GM19372 (cell line): ENCODE results near the gene SLC31A1.
"Not testable (repeated sequence)": the region's sequence is repeated elsewhere in the genome, so short reads cannot be mapped to it uniquely, and the experiment has no call there.

Experiments used
- ATAC-seq: cut with Tn5 transposase; IDR thresholded peaks from one replicate; pipeline ENCODE4 v1.9.1; 2021; ENCODE audit warnings: mild to moderate bottlenecking, low read depth, moderate library complexity; ENCODE audit not compliant: unreplicated experiment

The SLC31A1 gene

DNA sequence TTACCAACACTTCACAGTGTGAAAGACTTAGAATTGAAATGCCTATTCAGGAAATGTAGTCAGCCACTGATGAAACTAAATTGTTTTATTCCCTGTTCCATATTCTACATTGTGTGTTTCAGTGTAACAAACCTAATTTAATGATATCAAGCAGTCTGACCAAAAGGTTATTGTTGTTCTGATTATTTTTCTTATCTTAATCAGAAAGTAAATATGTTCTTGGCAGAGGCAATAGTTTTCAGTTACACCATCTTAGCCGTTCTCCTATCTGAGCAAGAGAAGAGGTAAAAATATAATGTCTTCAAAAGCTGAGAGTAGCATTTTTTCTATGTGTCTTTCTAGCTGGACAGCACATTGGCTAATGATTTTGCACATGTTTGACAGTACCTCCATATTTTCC, 36.9 kb downstream of the SLC31A1 start:
- ATAC-seq = no peak

DNA sequence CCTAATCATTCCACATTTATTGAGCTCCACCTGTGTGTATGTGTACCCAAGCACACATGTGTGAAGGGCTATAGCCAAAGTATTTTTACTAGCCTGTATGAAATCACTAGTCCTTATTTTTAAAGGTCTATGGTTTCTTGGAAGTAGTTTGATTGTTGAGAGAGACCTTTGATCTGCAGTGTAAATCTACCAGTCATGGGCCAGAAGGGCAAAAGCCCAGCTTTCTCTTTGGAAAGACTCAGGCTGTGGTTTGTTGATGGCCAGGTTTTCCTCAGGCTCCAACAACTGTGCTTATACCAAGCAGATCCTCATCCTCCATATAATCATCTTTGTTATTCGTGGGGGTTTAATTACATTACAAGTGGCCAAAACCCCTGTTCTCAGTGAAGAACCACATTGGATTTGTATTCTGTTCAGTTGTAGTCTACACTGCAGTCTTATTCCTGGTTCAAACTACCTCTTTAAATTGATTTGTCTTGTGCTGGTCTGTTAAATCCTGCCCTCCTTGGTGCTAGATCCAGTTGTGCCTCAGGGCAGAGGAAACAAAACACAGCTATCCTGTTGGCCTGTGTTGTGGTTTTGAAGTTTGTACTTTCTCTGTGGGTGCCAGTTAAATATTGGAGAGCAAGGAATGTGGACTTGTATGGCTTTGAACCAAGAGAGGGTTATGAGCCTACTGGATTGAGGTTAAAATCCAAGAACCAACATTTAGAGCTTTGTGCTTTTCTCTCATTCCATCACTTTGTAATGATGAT, 40.8 kb downstream of the SLC31A1 start:
- ATAC-seq = no peak

- ATAC-seq = no peak
These were observed 44.8 kb downstream of the SLC31A1 start for GRCh38 chr9:113266174-113266573.

DNA sequence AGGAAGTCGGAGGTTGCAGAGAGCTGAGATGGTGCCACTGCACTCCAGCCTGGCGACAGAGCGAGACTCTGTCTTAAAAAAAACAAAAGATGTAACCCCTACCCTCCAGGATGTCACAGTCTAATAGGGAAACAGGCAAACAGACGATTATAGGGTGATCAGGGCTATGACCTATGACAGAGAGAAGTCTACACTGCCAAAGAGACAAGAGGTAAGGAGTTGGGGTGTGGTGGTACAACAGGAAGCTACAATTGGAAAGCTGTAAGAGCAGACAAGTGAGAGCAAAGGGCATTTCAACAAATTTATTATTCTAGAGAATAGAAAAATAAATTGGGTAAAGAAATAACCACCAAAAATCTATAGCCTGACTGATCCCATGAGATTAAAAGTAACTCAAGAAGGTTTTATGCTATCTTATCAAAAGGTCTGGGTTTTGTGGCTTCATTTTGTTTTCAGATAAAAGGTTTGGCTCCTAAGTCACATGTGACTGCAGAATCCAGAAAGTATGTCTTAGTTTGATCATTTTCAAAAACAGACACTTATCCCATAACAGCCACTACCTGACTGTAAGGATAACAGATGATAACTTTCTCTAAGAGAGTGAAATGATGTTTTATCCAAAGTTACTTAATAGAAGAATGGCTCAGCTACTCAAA, 46.7 kb downstream of the SLC31A1 start:
- ATAC-seq = no peak

GRCh38 chr9:113269355-113269754, 48.0 kb downstream of the SLC31A1 start:
- ATAC-seq = no peak

DNA sequence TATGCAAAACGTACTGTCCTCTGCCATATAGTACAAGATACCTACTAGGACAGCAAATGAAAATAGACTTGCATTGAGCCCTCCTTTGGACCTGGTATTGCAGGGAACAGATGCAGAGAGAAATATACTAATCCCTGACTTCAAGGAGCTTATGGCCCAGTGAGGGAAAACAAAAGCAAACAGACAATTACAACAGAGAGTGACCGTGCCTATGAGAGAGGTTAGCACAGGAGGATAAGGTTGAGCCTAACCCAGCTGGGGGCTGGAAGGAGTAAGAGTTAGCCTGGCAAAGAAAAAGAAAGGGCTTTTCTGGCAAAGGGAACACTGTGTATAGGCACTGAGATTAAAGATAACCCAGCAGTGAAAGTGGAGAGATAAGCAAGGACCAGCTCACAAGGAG, 48.5 kb downstream of the SLC31A1 start:
- no peak for ATAC-seq

- peak; percentile 3 for ATAC-seq
These were observed 53.3 kb downstream of the SLC31A1 start for GRCh38 chr9:113274474-113275156.

GRCh38 chr9:113275157-113276131, 54.1 kb downstream of the SLC31A1 start, which contains the start of the genes CDC26 and PRPF4:
Gene CDC26, minus strand, starts transcription at chr9:113275572. Its CDS starts 3,065 bp downstream, at chr9:113272507.
Gene PRPF4, plus strand, starts transcription at chr9:113275658. Its CDS starts 86 bp downstream, at chr9:113275744.
- ATAC-seq = peak; percentile 98

DNA sequence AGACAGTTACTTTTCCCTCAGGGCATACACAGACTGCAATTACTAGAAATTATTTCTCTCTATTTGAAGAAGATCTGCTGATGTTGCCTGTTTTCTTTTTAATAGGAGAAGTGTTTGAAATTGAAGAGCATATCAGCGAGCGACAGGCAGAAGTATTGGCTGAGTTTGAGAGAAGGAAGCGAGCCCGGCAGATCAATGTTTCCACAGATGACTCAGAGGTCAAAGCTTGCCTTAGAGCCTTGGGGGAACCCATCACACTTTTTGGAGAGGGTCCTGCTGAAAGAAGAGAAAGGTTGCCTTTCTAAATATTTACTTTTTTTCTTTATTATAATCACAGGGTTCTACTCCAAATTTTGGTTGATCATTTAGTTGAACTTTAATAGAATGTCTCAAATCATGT, 57.5 kb downstream of the SLC31A1 start:
- ATAC-seq = no peak

- ATAC-seq = no peak
These were observed 60.0 kb downstream of the SLC31A1 start for GRCh38 chr9:113281356-113281755.

DNA sequence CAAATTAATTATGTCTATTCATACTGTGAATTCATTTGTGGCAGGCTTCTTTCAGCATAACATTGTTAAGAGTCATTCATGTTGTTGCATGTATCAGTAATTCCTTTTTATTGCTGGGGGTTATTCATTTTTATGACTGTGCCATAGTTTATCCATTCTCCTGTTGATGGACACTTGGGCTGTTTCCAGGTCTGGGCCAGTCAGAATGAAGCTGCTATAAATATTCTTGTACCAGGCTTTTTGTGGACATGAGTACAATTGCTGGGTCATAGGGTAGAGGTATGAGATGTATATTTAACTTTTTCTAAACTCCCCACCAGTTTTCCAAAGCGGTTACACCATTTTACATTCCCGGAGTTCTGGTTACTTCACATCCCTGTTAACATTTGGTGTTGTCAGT, 67.7 kb downstream of the SLC31A1 start:
- ATAC-seq = no peak

- no peak for ATAC-seq
These were observed 68.8 kb downstream of the SLC31A1 start for GRCh38 chr9:113290052-113290607.

GRCh38 chr9:113293285-113293878, 72.0 kb downstream of the SLC31A1 start:
- ATAC-seq = no peak

DNA sequence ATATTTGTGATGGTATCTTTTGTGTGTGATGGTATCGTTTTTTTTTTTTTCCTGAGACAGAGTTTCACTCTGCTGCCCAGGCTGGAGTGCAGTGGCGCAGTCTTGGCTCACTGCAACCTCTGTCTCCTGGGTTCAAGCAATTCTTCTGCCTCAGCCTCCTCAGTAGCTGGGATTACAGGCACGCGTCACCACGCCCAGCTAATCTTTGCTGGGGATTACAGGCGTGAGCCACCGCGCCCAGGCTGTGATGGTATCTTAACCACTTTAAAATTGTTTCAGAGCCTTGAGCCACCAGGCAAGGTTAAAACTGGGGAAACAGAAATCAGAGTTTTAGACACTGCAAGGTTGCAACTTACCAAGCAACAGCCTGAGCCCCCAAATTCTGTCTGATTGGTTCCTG, 74.9 kb downstream of the SLC31A1 start:
- ATAC-seq = not testable (repeated sequence)

DNA sequence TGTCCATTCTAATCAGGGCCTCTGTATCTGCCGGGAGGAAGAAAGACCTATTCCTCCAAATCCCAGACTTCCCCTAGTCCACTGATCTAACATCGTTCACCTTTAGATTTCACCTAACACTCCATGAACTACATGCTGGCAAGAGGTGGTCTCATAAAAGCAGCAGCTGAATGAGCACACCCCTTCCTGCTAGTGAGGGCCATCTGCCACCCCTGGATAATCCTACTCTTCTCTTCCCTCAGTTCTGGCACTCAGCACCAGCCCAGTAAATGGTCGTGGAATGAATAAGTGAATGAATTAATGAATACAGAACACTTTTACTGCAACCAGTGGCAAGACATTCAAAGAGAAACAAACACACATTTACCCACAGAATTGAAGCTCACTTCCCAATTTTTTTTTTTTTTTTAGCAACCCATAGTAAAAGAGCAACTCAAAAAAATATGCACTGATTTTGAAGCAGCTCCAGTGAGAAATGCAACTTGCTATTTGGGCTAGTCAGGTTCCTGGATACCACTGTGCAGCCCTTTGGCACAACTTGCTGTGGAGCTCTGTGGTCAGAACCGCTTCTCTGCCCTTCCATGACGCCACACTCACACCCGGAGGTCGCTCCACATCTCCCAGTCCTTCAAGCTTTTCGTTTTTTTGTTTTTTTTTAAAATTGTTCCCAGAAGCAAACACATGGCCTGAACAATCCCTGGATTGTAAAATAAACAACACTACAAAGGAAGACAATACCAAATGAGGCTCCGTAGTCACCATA, 75.6 kb downstream of the SLC31A1 start:
- no peak for ATAC-seq

GRCh38 chr9:113298311-113298710, 77.0 kb downstream of the SLC31A1 start:
- ATAC-seq = no peak

DNA sequence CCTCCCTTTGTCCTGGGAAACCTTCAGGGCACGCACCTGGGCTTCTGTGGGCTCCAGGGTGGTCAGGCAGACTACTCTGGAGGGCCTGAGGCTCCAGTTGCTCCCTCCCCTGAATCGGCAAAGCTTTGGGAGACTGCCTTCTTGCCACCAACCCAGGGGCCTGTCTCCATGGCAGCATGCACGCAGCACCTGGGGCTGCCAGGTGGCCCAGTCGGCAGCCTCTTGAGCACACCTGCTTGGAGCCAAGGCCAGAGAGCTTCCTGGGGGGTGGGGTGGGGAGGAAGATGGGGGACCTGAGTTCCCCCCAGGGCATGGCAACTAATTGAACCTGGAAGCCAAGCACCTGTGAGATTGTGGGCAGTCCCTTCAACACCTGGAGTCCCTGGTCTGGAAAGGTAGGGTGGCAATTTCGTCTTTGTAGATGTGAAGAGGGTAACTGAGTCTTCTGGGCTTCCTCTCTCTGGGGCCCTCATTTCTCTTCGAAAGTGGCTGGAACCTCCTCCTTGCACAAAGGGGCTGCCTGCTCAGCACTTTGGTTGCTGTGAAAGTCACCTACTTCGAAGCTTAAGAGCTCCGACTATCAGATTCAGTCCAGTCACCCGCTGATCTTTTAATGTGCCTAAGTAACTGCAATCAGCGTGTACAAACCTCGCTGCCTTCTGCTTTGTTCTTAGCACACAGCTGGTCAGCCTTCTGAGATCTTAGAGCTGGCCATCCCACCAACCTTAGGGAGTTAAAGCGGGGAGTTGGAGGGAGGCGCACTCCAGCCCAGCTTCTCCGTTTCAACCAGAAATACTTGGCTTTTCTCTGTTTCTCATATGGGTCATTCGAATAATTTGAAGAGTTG, 77.8 kb downstream of the SLC31A1 start:
- no peak for ATAC-seq

- ATAC-seq = no peak
These were observed 78.5 kb downstream of the SLC31A1 start for GRCh38 chr9:113299800-113300292.
